ENCODE data around the gene CD9.

CD9 gene

DNA sequence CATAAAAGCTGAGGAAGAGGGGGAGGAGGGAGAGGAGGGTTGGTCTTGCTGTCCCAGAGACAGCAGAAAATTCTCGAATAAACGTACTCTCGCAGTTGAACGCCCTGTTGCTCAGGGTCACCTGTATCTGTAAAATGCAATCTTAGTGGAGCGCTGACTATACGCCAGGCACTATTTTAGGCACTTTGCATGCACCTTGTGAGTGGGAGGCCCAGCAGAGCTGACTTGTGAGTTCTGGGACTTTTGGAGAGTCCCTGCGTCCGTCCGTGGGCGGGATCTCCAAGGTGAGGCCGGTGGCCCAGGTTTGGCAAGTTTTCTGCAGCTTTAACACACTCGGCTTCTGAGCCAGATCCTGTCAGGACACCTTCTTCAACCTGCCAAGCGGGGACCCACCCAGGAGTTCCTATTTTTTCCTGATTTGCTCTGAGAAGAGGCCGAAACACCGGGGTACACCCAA lies 77.8 kb downstream of the CD9 start:
- DNase-seq = no peak

DNA sequence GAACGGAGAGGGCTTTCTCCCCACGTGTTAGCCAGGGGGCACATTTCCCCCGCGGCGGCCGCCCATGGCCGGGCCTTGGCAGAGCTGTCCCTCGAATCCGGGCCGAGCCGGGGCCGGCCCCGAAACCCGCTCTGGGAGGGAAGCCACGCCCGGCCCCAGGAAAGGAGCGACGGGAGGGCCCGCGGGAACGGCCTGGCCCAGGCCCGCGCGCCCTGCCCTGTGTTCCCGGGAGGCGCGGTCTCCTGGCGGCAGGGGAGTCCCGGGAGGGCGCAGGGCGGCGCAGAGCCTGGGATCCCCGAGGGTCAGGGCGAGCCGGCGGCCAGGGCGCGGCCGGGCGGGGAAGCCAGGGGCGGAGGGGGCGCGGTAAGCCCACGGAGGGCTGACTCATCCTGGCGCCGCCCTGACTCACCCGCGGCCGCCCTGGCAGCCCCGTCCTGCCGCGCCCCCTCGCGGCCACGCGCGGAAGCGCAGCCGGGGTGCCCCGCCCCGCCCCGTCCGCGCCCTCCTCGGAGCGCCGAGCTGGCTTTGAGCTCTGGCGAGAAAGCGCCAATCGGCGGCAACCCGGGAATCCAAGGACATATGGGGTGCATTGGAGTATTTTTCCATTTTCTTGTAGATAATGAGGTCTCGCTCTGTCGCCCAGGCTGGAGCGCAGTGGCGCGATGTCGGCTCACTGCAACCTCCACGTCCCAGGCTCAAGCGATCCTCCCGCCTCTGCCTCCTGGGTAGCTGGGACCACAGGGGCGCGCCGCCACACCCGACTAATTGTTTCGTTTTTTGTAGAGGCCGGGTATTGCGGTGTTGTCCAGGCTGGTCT lies 78.4 kb downstream of the CD9 start:
- DNase-seq = no peak

DNA sequence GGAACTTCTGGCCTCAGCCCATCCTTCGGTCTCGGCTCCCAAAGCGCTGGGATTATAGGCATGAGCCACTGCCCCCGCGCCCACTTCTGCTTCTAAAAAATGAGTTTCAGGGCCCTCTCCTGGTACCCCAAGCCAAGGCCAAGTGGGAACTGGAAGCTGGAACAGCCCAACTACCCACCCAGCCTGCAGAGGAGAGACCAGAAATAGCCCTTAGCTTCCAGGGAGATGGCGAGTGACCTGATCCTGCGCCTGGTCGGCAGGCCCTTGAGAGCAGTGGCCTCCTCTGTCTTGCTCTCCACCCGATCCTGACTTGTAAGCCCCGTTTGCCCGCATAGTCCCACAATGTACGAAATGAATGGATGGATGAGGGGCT lies 79.0 kb downstream of the CD9 start:
- no peak for DNase-seq

DNA sequence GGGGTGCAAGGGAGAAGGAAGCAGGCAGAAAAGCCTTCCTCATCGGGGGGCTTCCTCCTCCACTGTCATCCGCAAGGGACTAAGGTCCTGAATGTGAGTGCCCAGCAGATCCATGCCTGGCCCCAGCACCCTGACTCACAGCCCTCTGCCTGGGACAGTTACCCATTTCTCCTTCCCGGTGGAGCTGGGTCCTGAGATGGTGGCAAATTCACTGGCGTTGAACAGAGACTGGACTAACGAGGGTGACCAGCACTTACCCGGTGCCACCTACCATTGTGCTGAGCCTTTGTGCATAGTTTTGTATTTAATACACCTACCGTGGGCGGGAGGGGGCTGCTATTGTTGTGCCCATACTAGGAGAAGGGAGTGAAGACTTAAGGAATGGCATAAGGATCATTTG lies 79.4 kb downstream of the CD9 start:
- DNase-seq = no peak

DNA sequence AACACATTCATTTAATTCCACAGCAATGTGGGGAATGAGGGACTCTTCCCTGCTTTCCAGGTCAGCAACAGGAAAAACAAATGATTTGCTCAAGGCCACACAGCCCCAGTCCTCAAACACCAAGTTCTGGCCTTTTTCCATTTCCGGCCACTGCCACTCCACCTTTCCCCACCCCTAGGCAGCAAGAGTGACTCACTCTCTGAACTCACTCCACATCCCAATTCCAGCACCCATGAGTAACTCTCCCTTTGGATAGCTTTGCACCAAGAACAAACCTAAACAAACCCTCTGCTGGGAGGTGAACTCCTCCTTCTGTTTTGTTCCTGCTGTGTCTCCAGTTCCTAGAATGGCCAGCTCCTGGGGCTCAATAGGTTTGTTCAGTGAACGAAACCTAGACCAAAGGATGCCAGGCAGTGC lies 79.9 kb downstream of the CD9 start:
- no peak for DNase-seq

DNA sequence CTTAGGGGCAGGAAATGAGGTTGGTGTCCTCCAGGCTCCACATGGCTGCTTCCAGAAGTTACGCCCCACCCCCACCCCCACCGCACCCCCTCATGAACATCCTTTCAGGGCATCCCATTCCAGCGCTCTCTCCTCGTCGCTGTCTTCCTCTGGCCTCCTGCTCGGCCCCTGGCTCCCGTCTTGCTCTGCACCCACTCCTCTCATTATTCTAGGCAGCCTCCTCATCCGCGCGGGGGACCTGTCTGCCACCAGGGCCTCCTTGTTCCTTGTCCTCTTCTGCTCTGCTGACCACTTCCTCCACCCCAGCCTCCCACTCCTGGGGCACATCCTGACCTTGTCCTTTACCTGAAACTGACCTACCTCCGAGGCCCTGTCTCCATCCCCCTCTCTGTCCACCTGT lies 80.5 kb downstream of the CD9 start:
- no peak for DNase-seq

DNA sequence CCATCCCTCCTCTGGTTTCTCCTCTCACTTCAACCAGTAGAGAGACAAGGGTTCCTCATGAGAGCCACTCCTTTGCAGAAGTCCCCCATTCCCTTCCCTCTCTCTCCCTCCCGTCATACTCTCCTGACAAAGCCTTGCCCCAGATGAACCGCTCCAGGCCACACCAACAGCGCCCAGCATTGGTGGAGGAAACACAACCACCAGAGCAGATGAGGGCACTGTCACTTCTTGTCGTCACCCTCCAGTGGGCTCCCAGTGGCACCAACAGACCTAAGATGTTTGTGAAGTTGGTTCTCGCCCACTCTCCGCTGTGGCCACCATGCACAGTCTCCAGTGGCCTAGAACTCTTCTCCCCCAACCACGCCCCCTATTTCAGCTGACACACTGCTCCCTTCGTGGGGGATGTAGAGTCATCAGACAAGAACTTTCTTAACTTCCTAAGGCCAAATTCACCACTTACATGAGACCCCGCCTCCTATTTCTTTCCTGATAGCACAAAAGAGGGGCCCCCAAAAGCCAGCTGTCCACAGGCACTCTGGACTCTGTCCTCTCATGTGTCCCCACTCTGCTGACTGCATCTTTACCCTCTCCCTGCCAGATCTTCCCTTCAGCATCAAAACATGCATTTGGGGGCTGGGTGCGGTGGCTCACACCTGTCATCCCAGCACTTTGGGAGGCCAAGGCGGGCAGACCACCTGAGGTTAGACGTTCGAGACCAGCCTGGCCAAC lies 81.0 kb downstream of the CD9 start:
- DNase-seq = no peak

DNA sequence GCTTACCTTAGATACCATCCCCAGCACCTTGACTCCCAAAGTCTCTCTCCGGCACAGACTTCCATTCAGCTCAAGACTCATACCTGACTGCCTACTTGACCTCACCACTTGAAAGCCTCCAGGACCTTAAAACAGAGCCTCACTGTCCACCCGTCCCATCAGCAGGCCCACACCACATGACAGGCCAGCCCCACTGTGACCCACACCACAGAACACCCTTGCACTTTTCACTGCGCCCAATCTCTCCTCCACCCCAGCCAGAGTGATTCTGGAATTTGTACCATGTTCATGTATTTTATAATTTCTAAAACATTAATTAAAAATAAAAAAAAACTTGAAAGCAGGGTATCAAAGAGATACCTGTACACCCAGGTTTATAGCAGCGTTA lies 82.2 kb downstream of the CD9 start:
- no peak for DNase-seq

DNA sequence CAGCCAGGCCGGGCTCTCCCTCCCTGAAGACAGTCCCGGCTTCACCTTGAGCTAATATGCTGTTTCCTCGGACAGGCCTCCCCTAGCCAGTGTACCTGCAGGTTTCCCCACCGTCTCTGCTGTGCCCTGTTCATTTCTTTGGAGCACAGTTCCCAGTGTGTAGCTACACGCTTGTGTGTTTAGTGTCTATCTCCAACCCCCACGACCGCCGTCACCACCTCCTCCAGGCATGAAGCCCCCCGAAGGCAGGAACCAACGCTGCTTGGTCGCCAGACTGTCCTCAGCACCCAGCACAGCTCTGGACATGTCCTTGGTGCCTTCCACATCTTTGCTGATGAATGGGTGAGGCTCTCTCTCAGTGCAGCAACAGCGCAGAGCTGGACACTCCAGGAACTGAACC lies 84.1 kb downstream of the CD9 start:
- DNase-seq = no peak

DNA sequence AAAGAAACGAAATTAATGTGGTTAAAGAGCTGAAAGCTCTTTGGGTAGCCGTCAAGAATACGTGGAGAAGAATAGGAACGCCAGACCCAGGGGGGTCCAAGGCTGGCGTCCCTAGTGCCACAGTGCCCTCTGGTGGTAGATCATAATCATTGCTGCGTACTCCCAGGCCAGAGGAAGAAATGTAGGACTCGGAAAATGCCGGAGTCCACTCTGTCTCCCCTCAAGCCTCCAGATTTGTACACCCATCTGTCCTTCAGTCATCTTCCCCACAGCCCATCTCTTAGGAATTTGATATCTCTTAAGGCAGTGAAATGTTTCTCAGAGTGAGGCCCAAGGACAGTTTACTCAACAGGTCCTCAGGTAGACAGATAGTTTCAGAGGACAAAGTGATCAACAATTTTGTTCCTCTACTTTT lies 84.9 kb downstream of the CD9 start:
- DNase-seq = no peak

DNA sequence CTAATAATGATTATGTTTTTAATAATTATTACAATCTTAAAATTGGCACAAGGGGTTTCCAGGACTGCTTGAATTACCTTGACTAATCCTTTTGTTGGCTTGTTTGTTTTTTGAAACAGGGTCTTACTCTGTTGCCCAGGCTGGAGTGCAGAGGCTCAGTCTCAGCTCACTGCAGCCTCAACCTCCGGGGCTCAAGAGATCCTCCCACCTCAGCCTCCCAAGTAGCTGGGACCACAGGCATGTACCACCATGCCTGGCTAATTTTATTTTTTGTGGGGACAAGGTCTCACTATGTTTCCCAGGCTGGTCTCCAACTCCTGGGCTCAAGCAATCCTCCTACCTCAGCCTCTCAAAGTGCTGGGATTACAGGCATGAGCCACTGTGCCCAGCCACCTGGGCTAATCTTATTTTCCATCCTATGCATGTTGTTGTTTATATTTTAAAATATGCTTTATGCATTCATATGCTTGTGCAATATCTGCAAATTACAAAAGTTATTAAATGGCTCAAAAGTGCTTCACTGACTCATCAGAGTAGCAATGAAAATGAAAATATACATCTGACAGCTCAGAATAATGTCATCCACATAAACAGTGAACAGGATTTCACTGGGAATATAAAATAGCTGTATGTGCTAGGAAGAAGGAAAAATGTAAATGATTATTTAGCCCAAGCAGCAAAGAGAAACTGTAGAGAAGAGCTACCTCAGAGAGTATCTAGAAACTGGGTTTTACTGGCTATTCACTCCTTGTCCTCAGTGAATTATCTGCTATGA lies 85.5 kb downstream of the CD9 start:
- no peak for DNase-seq

All from NCI-H1436 treated with DMSO at 0.1 percent for 48 hours (cell line).